ENCODE data around the gene STK24.
A peak's percentile ranks its signal among the peaks of the same experiment; 100 is the strongest.

Gene STK24

DNA sequence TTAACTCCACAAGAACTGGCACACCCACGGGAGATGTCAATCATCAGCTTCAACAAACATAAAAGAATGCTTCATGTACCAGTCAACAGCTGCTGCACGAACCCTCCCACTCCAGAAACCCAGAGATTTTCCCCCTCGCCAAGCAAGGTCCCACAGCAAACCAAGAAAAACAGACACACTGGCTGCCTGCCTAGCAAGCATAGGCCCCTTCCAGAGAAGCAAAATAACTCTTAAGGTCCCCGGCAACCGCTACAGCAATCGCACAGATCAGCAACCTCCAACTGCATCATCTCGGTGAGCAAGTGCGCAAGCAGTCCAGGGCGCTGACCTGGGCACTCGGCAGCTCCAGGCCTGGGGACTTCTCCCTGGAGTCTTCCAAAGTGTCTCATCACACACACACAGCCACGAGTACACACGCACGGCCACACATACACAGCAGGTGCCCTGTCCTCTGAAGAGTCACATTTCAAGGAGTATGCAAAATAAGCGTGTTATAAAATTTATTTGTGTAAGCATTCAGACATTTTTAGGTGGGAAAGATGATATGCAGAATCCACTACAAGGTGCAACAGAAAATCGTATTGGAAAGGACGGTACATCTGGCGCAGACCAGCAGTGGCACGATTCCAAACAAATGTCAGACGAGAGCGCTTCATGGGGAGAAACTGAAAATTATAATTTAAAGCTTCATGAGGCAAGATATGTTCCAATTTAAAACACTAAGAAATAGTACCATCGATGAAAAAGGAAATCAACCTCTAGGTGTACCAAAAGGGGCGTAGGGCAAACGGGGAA is 125.0 kb downstream of the STK24 start:
- DNase-seq (ENCODE audit: low spot score): no peak

DNA sequence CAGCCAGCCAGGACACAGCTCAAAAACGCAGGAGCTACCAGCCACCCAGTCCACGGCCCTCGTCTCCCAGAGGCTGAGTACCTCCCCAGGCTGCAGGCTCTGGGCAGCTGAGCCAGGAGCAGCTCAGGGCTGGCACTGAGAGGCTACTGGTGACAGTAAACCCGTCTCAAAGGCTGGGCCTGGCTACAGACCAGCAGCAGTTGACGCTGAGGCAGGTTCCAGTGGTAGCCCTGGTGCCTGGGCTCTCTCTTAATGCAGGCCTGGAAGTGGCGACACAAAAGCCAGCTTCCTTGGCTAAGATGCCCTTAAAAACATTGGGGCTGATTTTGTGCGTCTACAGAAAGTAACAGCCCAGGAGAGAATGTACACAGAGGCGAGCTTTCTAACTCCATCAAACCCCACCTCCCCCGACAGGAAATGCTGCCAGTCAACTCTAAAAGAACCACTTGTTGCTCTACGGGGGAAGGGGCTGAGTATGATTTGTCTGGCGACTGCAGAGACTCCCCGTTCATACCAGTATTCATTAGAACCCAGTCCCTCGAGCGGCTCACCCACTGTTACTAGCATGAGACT is 126.3 kb downstream of the STK24 start:
- DNase-seq (ENCODE audit: low spot score): peak; percentile 30

DNA sequence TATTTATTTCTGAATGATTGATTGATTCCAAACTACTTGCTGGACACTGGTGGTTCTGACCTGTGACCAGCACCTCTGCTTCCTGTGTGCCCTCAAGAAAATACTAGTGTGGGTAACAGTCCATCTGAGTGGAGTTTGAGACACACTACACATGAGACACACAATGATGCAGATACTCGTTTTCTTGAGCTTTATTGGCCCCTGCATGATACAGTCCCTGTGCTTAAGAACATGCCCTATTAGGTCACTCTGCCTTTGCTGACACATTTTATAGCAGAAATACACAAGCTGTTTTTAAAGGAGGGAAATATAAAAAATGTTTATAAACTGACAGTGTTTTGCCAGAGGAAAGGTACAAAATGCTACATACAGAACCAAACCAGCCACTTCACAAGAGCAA is 126.9 kb downstream of the STK24 start:
- DNase-seq (ENCODE audit: low spot score): no peak

DNA sequence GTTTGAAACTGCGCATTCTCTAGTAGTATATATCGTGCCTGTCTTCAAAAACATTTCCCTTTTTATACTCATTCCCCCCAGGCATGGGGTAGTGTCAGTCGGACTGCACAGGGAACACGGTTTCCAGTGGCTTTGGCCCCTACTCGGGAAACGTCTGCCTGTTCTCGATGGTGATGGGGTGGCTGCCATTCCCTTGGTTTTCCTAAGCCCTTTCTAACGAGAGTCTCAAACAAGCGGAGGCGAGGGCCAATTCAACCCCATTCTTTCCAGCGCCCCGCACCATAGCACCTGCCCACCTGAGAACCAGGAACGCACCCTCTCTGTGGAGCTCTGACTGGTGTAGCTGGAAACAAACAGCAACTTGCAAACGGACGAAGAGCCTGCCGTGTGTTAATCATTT is 127.6 kb downstream of the STK24 start:
- no peak for DNase-seq (ENCODE audit: low spot score)

DNA sequence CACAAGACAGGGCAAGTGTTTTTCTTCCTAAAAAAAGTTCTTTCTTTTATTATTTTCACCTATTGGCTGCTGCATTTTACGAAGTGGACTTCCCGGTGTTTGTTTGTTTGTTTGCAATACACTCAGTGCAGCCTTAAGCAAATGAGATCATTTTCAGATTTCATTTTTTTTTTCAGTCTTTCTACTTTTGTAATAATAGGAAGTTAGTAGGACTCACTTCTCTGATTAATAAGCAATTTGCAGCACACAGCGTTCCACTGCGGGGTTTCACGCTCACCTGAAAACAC is 128.3 kb downstream of the STK24 start:
- no peak for DNase-seq (ENCODE audit: low spot score)

DNA sequence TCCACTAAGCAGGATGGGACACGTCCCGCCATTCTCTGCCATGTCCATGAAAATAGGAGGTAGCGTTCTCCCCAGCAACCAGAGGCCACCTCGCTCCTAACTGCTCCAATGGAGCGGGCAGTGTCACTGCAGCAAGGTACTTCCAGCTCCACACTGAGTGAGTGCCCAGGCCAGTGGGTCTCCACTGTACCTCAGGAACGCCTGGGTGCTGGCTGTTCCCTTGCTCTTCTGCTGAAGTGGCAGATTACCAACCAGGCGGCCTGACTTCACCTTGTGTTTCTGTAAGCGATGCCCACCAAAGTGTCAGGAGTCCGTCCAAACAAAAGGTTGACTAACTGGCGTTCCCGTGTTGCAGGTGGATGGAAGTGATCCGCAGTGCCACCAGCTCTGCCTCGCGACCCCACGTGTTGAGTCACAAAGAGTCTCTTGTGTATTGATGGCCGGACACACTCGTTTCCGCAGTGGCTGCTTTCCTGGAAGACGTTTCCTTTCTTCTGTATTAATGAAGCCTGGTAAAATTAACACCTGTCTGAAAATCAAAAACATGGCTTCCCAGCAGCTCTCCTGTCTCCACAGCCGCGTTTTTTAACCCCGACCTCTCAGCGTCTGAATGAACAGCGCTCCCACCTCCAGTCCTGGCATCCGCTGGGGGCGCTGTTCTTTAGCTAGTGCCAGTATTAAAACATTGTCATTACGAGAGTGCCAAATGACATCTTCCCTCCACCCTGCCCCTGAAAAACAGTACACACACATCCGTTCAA is 128.8 kb downstream of the STK24 start:
- no peak for DNase-seq (ENCODE audit: low spot score)

DNA sequence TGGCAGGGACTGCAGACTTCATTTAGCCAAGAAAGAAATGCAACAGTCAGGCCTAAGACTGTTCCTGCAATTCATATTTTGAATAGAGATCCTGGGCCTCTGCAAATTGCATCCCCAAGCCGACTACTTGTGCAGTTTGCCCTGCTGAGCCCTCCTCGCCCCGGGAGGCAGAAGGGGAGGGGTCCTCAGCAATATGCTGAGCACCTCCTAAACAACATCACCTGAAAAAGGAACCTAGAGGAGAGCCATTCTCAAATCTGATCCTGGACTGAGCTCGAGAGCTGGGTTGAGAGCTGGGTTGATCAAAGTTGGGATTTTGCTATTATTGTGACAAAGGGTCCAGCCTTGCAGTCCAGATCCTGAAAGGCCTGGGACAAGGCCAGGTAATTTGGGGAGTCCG is 129.8 kb downstream of the STK24 start:
- no peak for DNase-seq (ENCODE audit: low spot score)

DNA sequence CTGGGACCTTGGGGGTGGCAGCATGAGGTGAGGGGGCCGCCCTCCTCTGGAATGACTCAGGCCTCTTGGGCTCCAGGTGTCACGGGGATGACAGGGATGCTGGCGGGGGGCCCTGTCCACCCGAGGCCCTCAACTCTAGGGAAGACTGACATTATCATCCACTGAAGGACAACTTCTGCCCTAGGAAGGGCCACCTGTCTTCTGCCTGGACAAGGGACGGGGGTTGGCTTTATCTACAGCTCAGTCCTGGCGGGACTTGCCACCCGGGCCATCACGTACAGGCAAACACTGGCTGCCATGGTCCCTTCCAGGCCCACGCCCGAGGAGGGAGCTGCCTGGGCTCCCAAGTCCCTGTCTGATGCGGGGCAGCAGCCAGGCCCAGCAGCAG is 130.7 kb downstream of the STK24 start:
- no peak for DNase-seq (ENCODE audit: low spot score)

DNA sequence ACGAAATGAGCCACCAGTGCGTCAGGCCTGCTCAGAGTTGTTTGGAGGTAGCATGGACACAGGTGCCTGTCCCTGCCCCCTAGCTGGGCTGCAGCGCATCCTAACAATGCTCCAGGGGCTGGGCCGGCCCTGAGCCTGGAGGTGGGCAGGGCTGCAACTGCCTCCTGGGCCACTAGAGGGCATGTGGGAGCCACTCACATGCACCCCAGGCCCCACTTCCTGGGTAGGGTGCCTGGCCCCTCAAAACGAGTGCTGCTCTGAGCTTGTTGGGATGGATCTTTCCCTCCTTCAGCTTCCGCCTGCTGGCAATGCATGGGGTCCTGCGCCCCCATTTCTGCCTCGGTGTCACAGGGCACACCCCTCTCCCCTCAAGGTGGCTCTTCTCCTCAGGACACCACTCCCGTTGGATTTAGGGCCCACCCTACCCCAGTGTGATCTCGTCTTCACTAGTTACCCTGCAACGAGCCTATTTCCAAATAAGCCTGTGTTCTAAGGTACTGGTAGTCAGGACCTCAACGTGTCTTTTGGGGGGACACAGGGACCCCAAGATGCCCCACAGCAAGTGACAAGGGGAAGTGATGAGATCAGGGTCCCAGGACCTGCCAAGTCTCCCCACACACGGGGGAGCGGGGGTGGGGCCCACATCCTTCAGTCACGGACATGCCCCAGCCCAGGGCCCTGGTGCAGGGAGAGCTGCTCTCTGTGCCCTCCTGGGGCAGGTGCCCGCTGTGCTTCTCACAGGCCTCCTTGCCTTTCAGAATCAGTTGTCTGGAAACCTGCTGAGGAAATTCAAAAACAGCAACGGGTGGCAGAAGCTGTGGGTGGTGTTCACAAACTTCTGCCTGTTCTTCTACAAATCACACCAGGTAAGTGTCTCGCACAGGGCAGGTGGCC is 131.3 kb downstream of the STK24 start:
- DNase-seq (ENCODE audit: low spot score): peak; percentile 74

DNA sequence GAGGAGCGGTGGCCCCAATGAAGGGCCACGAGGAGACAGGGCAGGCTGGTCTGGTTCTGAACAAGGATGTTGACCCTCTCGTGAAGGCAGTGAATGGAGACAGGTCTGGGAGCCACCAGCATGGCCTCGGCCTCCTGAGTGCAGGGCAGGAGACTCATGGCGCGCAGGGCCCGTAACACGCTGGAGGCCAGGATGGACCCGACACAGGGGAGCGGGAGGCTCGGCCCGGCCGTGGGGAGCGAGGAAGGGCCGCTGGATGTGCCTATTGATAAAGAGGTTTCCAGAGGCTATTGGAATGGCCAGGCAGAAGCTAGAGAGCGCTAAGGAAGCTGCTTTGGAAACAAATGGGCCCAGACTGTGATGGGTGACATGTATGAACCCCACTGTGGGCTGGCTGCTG is 132.5 kb downstream of the STK24 start:
- DNase-seq (ENCODE audit: low spot score): no peak

DNA sequence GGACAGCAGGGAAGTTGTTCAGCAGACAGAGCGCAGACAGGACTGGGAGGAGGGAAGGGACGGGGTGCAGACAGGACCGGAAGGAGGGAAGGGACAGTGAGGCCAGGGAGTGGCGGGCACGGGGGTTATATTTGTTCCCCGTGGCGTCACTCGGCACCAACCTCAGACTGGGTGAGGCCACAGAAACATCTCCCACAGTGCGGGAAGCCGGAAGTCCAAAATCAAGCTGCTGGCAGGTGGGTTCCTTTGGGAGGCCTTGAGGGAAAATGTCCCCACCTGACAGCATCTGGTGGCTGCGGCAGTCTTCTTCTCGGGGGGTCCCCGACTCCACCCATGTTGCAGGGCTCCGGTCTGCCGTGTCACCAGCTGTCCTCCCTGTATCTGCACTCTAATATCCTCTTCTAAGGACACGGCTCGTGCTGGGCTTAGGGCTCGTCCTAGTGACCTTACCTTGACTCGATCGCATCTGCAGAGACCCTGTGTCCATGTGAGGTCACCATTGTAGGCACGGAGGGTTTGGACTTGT is 133.0 kb downstream of the STK24 start:
- DNase-seq (ENCODE audit: low spot score): no peak

DNA sequence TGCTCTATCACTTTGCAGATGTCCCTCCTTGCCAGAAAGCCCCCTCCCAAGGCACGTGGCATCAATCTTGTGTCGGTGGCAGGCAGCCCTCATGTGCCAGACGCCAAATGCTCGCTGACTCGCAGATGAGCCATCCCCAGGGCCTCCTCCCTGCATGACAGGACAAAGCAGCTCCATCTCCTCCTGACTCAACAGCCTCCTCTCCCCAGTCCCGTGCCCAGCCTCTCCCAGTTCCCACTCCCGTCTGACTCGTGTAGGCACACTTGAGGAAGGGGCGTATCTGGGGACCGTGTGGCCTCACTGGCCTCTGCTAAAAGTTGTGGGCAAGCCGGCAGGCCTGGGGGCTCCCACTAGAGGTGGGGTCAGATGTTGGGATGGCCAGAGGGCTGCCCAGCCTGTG is 133.6 kb downstream of the STK24 start:
- no peak for DNase-seq (ENCODE audit: low spot score)

DNA sequence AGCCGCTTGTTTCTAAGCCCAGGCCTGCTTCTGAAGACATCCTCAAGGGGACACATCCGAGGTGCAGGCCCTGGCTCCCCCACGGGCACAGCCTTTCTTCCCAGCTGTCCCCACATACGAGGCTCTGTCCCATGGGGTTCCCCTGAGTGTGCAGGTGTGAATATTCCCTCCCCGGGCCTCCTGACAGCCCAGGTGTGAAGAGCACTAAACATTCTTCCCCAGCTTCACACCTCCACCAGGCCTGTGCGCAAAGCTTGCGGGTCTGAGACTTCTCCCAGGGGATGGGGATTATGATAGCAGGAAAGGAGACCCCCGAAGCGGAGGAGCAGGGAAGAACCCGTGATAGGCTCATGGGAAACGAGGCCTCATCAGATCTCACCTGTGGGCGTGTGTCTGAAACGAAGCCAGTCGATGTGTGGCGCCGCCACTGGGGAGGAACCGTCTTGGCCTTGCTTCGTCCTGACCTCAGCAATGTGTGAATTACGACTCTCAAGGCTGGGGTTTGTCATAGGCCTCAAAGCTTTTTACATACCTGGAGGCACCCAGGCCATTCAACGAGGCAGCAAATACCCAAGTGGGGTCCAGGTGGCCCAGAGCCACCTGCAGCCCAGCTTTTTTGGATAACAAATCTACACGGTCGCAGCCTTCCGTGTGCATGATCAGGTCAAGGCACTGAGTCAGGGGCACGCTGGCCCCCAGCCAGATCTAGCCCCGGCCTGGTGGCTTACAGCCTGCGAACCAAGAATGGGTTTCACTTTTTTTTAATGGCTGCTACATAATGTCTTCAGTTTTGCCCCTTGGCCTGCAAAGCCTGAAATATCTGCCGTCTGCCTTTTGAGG is 134.3 kb downstream of the STK24 start:
- DNase-seq (ENCODE audit: low spot score): no peak

DNA sequence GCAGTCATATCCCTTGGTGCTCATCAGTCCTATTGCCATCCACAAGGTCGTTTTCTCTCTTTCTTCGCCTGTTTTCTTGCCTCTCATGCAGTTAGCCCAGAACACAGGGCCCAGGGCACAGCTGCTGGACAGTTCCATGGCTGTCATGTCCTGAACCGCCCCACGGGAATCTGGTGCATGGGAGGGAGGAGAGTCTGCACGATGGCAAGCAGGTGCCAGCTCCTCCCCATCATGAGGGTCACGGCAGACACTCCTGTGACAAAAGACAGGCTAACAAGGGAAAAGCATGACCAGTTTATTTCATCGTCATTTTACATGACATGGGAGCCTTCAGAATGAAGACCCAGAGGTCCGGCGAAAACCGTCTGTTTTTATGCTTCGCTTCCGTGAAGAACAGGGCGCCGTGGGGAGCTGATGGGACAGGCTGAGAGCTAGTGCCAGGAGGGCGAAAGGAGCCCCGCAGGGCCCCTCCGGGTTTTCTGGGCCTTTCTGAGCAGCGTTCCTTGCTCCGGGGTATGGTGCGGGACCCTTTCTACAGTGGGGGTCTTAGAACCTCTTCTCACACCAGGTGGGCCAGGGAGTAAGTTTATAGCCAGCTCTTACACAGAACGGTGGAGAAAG is 135.7 kb downstream of the STK24 start:
- no peak for DNase-seq (ENCODE audit: low spot score)

DNA sequence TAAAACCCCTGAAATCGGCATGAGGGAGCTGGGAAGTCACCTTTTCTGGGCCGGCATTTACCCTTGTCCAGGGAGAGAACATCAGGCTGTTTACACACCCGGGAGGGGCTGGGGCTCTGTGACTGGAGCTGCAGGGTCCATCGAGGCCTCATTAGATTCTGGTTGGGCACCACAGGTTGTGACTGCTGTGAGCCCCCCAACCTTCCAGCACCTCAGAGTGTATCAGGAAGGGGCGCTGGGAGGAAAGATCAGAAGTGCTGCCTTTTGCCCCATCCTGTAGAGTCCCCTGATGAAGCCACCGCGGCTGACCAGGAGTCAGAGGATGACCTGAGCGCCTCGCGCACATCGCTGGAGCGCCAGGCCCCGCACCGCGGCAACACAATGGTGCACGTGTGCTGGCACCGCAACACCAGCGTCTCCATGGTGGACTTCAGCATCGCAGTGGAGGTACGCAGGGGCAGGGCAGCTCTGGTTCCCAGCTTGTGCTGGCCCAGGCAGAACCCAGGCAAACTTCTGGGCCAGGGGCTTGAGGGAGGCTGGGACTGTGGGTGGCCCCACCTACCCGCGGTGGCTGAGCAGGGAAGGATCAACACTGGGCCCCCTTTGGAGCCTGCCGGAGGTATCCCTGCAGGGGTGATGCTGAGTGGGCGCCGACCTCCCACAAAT is 136.4 kb downstream of the STK24 start:
- no peak for DNase-seq (ENCODE audit: low spot score)

DNA sequence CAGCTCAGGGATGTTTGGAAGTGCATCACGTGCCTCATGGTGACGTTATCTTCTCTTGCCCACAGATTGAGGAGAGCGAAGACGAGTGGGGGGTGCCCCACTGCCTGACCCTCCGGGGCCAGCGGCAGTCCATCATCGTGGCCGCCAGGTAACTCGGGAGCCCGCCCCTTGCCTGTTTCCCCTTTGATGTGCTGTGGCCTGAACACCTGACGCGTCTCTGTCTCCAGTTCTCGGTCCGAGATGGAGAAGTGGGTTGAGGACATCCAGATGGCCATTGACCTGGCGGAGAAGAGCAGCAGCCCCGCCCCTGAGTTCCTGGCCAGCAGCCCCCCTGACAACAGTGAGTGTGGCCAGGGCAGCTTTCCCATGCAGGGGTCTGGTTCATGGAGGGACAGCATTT is 137.0 kb downstream of the STK24 start:
- no peak for DNase-seq (ENCODE audit: low spot score)

DNA sequence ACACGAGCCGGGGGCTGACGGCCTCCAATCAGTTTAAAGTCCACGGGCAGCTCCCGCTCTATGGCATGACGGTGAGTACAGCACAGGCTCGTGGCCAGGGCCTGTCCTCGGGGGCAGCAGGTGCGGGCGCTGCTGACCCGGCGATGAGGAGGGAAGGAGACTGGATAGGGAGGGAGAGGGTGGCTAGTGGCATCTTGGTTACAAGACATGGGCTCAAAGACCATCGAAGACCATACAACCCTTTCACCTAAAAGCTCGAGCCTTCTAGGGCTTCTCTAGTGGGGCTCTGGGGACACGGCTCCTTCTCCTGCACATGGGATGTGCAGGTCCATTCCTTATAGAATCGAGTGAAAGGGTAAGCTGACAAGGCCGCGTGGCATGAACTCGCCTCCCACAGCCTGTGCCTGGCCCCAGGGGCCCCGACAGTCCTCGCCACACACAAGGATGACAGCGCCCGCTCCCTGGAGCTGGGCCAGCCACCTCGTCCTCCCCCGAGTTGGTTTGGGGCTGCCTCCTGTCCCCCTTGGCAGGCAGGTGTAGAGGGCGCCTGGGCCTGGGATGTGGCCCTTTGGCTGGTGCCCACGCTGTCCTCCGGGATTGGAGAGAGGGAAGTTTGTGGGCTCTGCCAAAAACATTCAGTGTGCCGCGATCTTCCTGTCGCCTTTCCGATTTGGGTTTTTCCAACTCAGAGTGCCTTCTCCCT is 137.6 kb downstream of the STK24 start:
- no peak for DNase-seq (ENCODE audit: low spot score)

DNA sequence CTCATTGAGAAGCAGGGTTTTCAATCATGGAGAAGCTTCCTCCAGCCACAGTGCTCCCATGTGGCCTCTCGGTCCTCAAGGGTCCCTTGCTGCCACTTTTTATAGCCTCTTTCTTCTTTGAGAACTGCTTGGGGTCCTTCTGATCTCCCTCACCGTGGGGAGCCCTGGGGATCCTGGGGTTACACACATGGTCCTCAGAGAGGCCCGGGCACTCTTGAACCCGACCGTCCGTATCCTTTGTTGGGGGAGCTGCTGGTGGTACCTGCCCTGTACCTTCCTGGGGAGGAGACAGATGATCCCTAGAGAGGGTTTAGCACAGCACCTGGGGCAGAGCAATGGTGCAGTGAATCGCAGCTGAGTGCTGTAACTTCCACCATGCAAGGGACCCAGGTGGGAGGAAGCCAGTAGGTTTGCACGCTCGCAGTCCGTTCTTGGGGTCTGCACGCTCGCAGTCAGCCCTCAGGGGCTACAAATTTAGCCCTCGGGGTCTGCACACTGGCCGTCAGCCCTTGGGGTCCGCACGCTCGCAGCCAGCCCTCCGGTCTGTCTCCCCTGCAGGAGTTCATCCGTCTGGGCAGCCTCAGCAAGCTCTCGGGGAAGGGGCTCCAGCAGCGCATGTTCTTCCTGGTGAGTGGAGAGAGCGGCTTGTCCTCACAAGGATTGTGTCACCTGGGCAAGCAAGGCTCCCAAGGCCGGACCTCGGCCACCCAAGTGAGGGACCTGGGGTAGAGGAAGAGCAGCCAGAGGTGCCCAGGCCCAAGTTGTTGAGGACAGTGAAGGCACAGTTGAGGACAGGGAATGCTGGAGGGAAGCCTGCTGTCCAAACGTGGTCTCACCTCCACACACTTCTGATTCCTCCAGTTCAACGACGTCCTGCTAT is 138.4 kb downstream of the STK24 start:
- DNase-seq (ENCODE audit: low spot score): no peak
